Measurements from ENCODE around the gene CARD11.

The CARD11 gene

GRCh38 chr7:2911466-2911865, 132.2 kb downstream of the CARD11 start:
- H3K9ac ChIP-seq, result no peak overlapping the region
- TF ChIP-seq CTCF (conservative IDR thresholded peaks at IDR 0.05; ENCODE audit: low read depth, low read length), result no peak
- H3K27ac ChIP-seq, result no peak overlapping the region
- H3K4me3 ChIP-seq (IDR thresholded peaks at IDR 0.05; ENCODE audit: insufficient read depth, low read depth, low read length), result no peak overlapping the region
- H4K20me1 ChIP-seq (ENCODE audit: insufficient read depth), result no peaks in the 10 kb centered on the region
- H3K4me1 ChIP-seq (ENCODE audit: low read depth, poor library complexity, severe bottlenecking), result no peaks in the 10 kb centered on the region
- no peak overlapping the region for H2AFZ ChIP-seq (ENCODE audit: low read depth)
- no peaks in the 10 kb centered on the region for H3K36me3 ChIP-seq (ENCODE audit: insufficient read depth)
- H3K79me2 ChIP-seq (ENCODE audit: insufficient read depth, low read depth), result no peaks in the 10 kb centered on the region
- no peak overlapping the region for H3K4me2 ChIP-seq
- H3K27me3 ChIP-seq (ENCODE audit: insufficient read depth, low read depth), result no peaks in the 10 kb centered on the region

GRCh38 chr7:2909471-2910039, 134.1 kb downstream of the CARD11 start:
- no peaks in the 10 kb centered on the region for H3K27me3 ChIP-seq (ENCODE audit: insufficient read depth, low read depth)
- no peaks in the 10 kb centered on the region for H3K36me3 ChIP-seq (ENCODE audit: insufficient read depth)
- no peak overlapping the region for H2AFZ ChIP-seq (ENCODE audit: low read depth)
- no peaks in the 10 kb centered on the region for H4K20me1 ChIP-seq (ENCODE audit: insufficient read depth)
- H3K4me1 ChIP-seq (ENCODE audit: low read depth, poor library complexity, severe bottlenecking), result no peaks in the 10 kb centered on the region
- H3K9ac ChIP-seq, result no peak overlapping the region
- TF ChIP-seq CTCF (conservative IDR thresholded peaks at IDR 0.05; ENCODE audit: low read depth, low read length), result no peak
- no peak overlapping the region for H3K27ac ChIP-seq
- H3K79me2 ChIP-seq (ENCODE audit: insufficient read depth, low read depth), result no peaks in the 10 kb centered on the region
- no peak overlapping the region for H3K4me3 ChIP-seq (IDR thresholded peaks at IDR 0.05; ENCODE audit: insufficient read depth, low read depth, low read length)
- H3K4me2 ChIP-seq, result no peak overlapping the region

GRCh38 chr7:2909043-2909442, 134.6 kb downstream of the CARD11 start:
- Histone ChIP-seq H4K20me1 (ENCODE audit: insufficient read depth) (no peaks in the 10 kb centered on the region), H3K9ac (no peak overlapping the region), H3K79me2 (ENCODE audit: insufficient read depth, low read depth) (no peaks in the 10 kb centered on the region), H3K27ac (no peak overlapping the region), H3K36me3 (ENCODE audit: insufficient read depth) (no peaks in the 10 kb centered on the region), H3K27me3 (ENCODE audit: insufficient read depth, low read depth) (no peaks in the 10 kb centered on the region), H3K4me2 (no peak overlapping the region), H2AFZ (ENCODE audit: low read depth) (no peak overlapping the region), H3K4me1 (ENCODE audit: low read depth, poor library complexity, severe bottlenecking) (no peaks in the 10 kb centered on the region), H3K4me3 (IDR thresholded peaks at IDR 0.05; ENCODE audit: insufficient read depth, low read depth, low read length) (no peak overlapping the region)
- no peak for TF ChIP-seq CTCF (conservative IDR thresholded peaks at IDR 0.05; ENCODE audit: low read depth, low read length)

GRCh38 chr7:2908103-2908683, 135.5 kb downstream of the CARD11 start:
- Histone ChIP-seq H4K20me1 (ENCODE audit: insufficient read depth) (no peaks in the 10 kb centered on the region), H3K27me3 (ENCODE audit: insufficient read depth, low read depth) (no peaks in the 10 kb centered on the region), H3K79me2 (ENCODE audit: insufficient read depth, low read depth) (no peaks in the 10 kb centered on the region), H3K4me1 (ENCODE audit: low read depth, poor library complexity, severe bottlenecking) (peaks cover 5% of the 10 kb centered on the region), H2AFZ (ENCODE audit: low read depth) (no peak overlapping the region), H3K36me3 (ENCODE audit: insufficient read depth) (no peaks in the 10 kb centered on the region), H3K4me2 (no peak overlapping the region), H3K4me3 (IDR thresholded peaks at IDR 0.05; ENCODE audit: insufficient read depth, low read depth, low read length) (no peak overlapping the region), H3K9ac (no peak overlapping the region), H3K27ac (no peak overlapping the region)
- no peak for TF ChIP-seq CTCF (conservative IDR thresholded peaks at IDR 0.05; ENCODE audit: low read depth, low read length)

Measured in KMS-11 (cell line).